ENCODE measurements around the gene RNF169. TPM values are rescaled to one million over a fixed set of nuclear protein-coding genes. Genes with fewer than 3 reads are reported as not detected.

The RNF169 gene
- total and polyA plus RNA-seq, 2 of the 13 experiments (the other 11 are each of a cell fraction or from before 2014, with no cell fraction given), result 5.3 to 14.2 TPM

DNA sequence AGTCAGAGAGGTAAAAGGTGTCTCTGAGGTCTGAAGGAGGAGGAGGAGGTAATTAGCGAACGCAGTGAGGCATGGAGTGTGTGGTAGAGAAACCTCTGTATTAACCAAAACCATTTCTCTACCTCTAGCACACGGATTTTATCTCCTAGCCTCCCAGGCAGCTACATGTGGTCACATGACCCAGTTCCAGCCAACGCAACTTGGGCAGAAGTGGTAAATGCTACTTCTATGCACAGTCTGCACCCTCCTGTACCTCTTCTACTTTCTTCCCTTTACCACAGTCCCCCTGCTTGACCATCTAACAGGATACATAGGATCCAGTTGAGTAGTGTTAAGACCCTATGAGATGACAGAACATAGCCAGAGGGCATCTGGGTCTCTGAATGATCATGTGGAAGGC, 104.6 kb downstream of the RNF169 start:
- no peak overlapping the region for H3K4me3 ChIP-seq (replicated peaks in 1 of 3; ENCODE audit: insufficient read depth in 1 of 3, low read depth in 2 of 3, low read length in 3 of 3)
- H3K9me3 ChIP-seq (ENCODE audit: low read length), result no peaks in the 10 kb centered on the region
- no TSS peak for BruUV-seq (replicated peaks)
- H3K4me2 ChIP-seq (ENCODE audit: low read depth, low read length), result no peak overlapping the region
- H3K4me1 ChIP-seq (ENCODE audit: insufficient read depth, low read length), result peaks cover 27% of the 10 kb centered on the region
- in situ Hi-C loops (cut with HindIII; ENCODE audit: extremely low pct_ligation_motif_present, low pct_unique_long_range_greater_than_20kb), result no loop called here
- no peak overlapping the region for H2AFZ ChIP-seq (ENCODE audit: low read length)
- no peak for FAIRE-seq
- ChIA-PET POLR2A (no interaction called here), CTCF (ENCODE audit: low intra/inter-chr PET ratio, low total read pairs) (no interaction called here)
- no peak overlapping the region for H3K27ac ChIP-seq (ENCODE audit: extremely low read length, insufficient read depth, low read length)
- TF ChIP-seq KAT2B (IDR thresholded peaks at IDR 0.05; ENCODE audit: borderline replicate concordance, low read depth, low read length) (no peak), REPIN1 (CRISPR knock-in tag; IDR thresholded peaks at IDR 0.05; ENCODE audit: borderline replicate concordance, low read depth) (no peak), DNMT3B (CRISPR knock-in tag; conservative IDR thresholded peaks at IDR 0.05) (no peak)
- TF ChIP-seq, protein P1, sequence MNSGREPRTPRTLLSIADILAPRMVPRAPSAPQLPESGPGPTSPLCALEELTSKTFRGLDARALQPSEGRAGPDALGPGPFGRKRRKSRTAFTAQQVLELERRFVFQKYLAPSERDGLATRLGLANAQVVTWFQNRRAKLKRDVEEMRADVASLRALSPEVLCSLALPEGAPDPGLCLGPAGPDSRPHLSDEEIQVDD (CRISPR knock-in tag; IDR thresholded peaks at IDR 0.05; ENCODE audit: borderline replicate concordance), result no peak
- H4K20me1 ChIP-seq (ENCODE audit: insufficient read depth, low read length), result no peaks in the 10 kb centered on the region
- H3K36me3 ChIP-seq (replicated peaks in 1 of 2; ENCODE audit: control insufficient read depth in 1 of 2, insufficient read depth in 2 of 2, low read length in 2 of 2), result peaks cover 10 to 31% of the 10 kb centered on the region in 2 experiments
- no peaks in the 10 kb centered on the region for H3K27me3 ChIP-seq (ENCODE audit: control insufficient read depth in 1 of 2, insufficient read depth in 2 of 2, low read length in 2 of 2)
- WGBS (ENCODE audit: low lambda C conversion rate), result 94% methylated on average over 4 of the region's 4 CpGs
- H3K9ac ChIP-seq (ENCODE audit: insufficient read depth, low read depth, low read length), result no peak overlapping the region
- no peak for ATAC-seq
- intact Hi-C loops (cut with micrococcal nuclease; ENCODE audit: unreplicated experiment), result no loop called here
- H3K79me2 ChIP-seq (ENCODE audit: insufficient read depth, low read length), result no peaks in the 10 kb centered on the region
- no peak for DNase-seq (ENCODE audit: low spot score)

- Histone ChIP-seq H3K36me3 (replicated peaks in 1 of 2; ENCODE audit: control insufficient read depth in 1 of 2, insufficient read depth in 2 of 2, low read length in 2 of 2) (peaks cover 5 to 61% of the 10 kb centered on the region in 2 experiments; a peak in 3 of 5 replicates), H3K27ac (ENCODE audit: extremely low read length, insufficient read depth, low read length) (no peak overlapping the region), H3K4me3 (replicated peaks in 1 of 3; ENCODE audit: insufficient read depth in 1 of 3, low read depth in 2 of 3, low read length in 3 of 3) (no peak overlapping the region), H3K79me2 (ENCODE audit: insufficient read depth, low read length) (no peaks in the 10 kb centered on the region), H3K4me2 (ENCODE audit: low read depth, low read length) (no peak overlapping the region), H2AFZ (ENCODE audit: low read length) (no peak overlapping the region), H4K20me1 (ENCODE audit: insufficient read depth, low read length) (no peaks in the 10 kb centered on the region), H3K27me3 (ENCODE audit: control insufficient read depth in 1 of 2, insufficient read depth in 2 of 2, low read length in 2 of 2) (no peaks in the 10 kb centered on the region), H3K9ac (ENCODE audit: insufficient read depth, low read depth, low read length) (no peak overlapping the region), H3K9me3 (ENCODE audit: low read length) (peaks cover 7% of the 10 kb centered on the region), H3K4me1 (ENCODE audit: insufficient read depth, low read length) (no peaks in the 10 kb centered on the region)
- no peak for FAIRE-seq
- BruUV-seq (replicated peaks), result no TSS peak
- no peak for ATAC-seq
- POLR2A ChIA-PET, result no interaction called here
- intact Hi-C loops (cut with micrococcal nuclease; ENCODE audit: unreplicated experiment) (no loop called here), in situ Hi-C loops (cut with HindIII; ENCODE audit: extremely low pct_ligation_motif_present, low pct_unique_long_range_greater_than_20kb) (no loop called here)
- no peak for DNase-seq (ENCODE audit: low spot score)
- CTCF ChIA-PET (ENCODE audit: low intra/inter-chr PET ratio, low total read pairs), result no interaction called here
- no peak for TF ChIP-seq HOMEZ (CRISPR knock-in tag; IDR thresholded peaks at IDR 0.05; ENCODE audit: low read depth)
Observed at GRCh38 chr11:74860743-74861142, 112.1 kb downstream of the RNF169 start.

Measured in HepG2 (cell line).